OCI-LY3 (cell line): ENCODE data around the gene GNAL.

Experiments
- EZH2phosphoT487 ChIP-seq: fragments of 200-600 bp; shearing (Covaris generic); IDR thresholded peaks from 2 replicates; pipeline ENCODE4 v1.6.1; 2018; ENCODE audit warnings: antibody characterized with exemption, mixed run types, low read depth
- TF ChIP-seq, protein P1 (sequence below): fragments of 200-600, 300-600 bp; sonication (generic); IDR thresholded peaks from 2 replicates; pipeline ENCODE4 v1.5.1; 2014; ENCODE audit warnings: antibody characterized with exemption, low read length, low read depth

- TF ChIP-seq, protein P1, sequence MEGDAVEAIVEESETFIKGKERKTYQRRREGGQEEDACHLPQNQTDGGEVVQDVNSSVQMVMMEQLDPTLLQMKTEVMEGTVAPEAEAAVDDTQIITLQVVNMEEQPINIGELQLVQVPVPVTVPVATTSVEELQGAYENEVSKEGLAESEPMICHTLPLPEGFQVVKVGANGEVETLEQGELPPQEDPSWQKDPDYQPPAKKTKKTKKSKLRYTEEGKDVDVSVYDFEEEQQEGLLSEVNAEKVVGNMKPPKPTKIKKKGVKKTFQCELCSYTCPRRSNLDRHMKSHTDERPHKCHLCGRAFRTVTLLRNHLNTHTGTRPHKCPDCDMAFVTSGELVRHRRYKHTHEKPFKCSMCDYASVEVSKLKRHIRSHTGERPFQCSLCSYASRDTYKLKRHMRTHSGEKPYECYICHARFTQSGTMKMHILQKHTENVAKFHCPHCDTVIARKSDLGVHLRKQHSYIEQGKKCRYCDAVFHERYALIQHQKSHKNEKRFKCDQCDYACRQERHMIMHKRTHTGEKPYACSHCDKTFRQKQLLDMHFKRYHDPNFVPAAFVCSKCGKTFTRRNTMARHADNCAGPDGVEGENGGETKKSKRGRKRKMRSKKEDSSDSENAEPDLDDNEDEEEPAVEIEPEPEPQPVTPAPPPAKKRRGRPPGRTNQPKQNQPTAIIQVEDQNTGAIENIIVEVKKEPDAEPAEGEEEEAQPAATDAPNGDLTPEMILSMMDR, result no peak
- TF ChIP-seq EZH2phosphoT487, result no peak
These were observed 24.8 kb upstream of the GNAL start for GRCh38 chr18:11664286-11664685.
